Stimulated activated naive B cell treated with anti-CD40 and anti-IgM and Interleukin-4, amounts not matched to agents 10 μg/mL and 1 μg/mL and 100 μg/mL, for 72 hours (primary cell): Measurements from ENCODE around the gene BCKDHA.
A peak's percentile ranks its signal among the peaks of the same experiment; 100 is the strongest.

Experiments used
- ATAC-seq, 2 donors: fragments of 150-1000 bp; cut with Tn5 transposase; replicated peaks; 2 replicates each; pipeline ENCODE4 v1.10.0; 2021; ENCODE audit warnings: moderate library complexity in 1 of 2
- DNase-seq: peaks from one replicate; pipeline ENCODE4 v3.0.0; 2021
- H3K27ac Mint-ChIP-seq: one replicate; pipeline ENCODE4 v1.8.0; 2022; ENCODE audit warnings: mild to moderate bottlenecking, mixed read lengths
- H3K27me3 Mint-ChIP-seq, 2 donors: one replicate each; pipeline ENCODE4 v1.8.0; 2022; ENCODE audit warnings: mixed read lengths in 2 of 2
- H3K36me3 Mint-ChIP-seq, 2 donors: one replicate each; pipeline ENCODE4 v1.8.0; 2022; ENCODE audit warnings: mixed read lengths in 2 of 2, mild to moderate bottlenecking in 1 of 2
- H3K4me1 Mint-ChIP-seq, 2 donors: one replicate each; pipeline ENCODE4 v1.8.0; 2022; ENCODE audit warnings: mixed read lengths in 2 of 2, mild to moderate bottlenecking in 1 of 2
- H3K4me3 Mint-ChIP-seq, 2 donors: one replicate each; pipeline ENCODE4 v1.8.0; 2022; ENCODE audit warnings: mild to moderate bottlenecking in 2 of 2, mixed read lengths in 2 of 2, moderate library complexity in 1 of 2
- H3K9me3 Mint-ChIP-seq, 2 donors: one replicate each; pipeline ENCODE4 v1.8.0; 2022; ENCODE audit warnings: mixed read lengths in 2 of 2, mild to moderate bottlenecking in 1 of 2

BCKDHA gene

DNA sequence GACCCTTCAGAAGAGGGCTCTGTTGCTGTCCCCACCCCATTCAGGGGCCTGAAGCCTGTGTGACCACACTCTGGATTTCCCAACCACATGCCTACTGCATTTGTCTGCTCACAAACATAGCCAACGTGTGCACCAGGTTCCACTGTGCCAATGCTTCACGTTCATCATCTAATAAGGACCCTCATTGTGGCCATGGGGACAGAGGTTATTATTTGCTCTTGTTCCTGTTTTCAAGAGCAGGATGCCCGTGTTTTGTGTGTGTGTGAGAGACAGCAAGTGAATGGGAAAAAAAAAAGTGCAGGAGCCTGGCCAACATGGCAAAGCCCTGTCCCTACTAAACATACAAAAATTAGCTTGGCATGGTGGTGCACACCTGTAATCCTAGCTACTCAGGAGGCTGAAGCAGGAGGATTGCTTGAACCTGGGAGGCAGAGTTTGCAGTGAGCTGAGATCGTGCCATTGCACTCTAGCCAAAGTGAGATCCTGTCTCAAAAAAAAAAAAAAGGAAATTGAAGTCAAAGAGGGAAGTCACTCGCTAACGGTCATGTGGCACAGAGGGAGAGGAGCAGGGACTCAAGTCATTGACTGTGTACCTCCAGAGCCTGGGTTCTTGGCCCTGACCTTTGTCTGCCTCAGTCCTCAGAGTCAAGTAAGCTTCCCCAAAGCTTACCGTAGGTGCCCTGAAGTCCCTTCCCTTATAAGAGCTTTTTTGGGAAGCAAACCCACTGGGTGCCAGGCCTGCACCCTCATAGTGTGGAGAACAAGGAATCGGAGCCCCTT is 22.7 kb downstream of the BCKDHA start:
- ATAC-seq (no peak), DNase-seq (no peak)
- H3K36me3 Mint-ChIP-seq: peaks cover 37 to 47% of the 10 kb centered on the region in 2 donors
- no peak overlapping the region for H3K4me3 Mint-ChIP-seq
- H3K9me3 Mint-ChIP-seq: no peaks in the 10 kb centered on the region
- peak overlapping the region; percentile 4 for H3K27ac Mint-ChIP-seq
- H3K4me1 Mint-ChIP-seq: peaks cover 0 to 3% of the 10 kb centered on the region in 2 donors
- H3K27me3 Mint-ChIP-seq: no peaks in the 10 kb centered on the region

DNA sequence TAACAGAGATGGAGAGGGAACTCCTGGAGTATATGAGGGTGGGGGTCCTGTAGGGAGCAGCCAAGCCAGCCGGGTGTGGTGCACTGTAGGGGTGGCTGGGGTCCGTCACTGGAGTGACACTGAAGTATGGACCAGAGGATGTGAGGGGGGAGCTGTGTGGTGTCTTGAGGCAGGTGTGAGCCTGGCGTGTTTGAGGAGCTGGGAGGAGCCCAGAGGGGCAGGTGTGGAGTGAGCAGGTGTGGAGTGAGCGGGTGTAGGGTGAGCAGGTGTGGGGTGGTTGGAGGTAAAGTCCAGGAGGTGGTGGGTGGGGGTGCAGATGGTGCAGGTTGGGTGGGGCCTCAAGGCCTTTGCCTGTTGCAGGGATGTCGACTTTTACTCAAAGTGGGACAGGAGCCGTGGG is 23.7 kb downstream of the BCKDHA start:
- Mint-ChIP-seq H3K27me3 (no peaks in the 10 kb centered on the region), H3K4me1 (peaks cover 2 to 3% of the 10 kb centered on the region in 2 donors), H3K27ac (no peak overlapping the region), H3K9me3 (no peaks in the 10 kb centered on the region), H3K36me3 (peaks cover 42 to 49% of the 10 kb centered on the region in 2 donors), H3K4me3 (no peak overlapping the region)
- ATAC-seq: no peak
- DNase-seq: no peak

DNA sequence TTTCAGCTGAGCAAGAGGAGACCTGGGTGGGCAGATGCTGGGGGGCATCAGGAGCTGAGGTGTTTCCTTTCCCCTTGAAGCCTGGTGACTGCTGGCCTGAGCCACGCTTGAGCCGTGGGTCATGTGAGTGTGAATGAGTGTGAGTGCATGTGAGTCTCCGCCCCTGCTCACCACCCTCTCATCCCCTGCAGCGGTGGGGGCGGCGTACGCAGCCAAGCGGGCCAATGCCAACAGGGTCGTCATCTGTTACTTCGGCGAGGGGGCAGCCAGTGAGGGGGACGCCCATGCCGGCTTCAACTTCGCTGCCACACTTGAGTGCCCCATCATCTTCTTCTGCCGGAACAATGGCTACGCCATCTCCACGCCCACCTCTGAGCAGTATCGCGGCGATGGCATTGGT is 24.4 kb downstream of the BCKDHA start:
- Mint-ChIP-seq H3K27me3 (no peaks in the 10 kb centered on the region), H3K27ac (no peak overlapping the region), H3K36me3 (peaks cover 46 to 50% of the 10 kb centered on the region in 2 donors), H3K4me1 (peaks cover 5 to 9% of the 10 kb centered on the region in 2 donors), H3K9me3 (no peaks in the 10 kb centered on the region), H3K4me3 (no peak overlapping the region)
- ATAC-seq (no peak), DNase-seq (no peak)

DNA sequence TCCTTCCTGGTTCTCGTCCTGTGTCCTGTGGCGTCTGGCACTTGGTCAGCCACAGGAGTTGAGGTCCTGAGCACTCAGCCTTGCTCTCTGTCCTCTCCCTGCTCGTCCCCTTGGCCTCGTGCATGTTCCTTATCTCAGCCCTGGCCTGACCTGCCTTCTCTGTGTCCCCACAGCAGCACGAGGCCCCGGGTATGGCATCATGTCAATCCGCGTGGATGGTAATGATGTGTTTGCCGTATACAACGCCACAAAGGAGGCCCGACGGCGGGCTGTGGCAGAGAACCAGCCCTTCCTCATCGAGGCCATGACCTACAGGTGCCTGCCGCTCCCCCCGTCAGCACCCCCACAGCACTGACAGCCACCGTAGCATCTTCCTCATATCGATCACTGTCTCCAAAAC is 24.8 kb downstream of the BCKDHA start:
- no peak overlapping the region for H3K4me3 Mint-ChIP-seq
- no peak overlapping the region for H3K27ac Mint-ChIP-seq
- peaks cover 7 to 14% of the 10 kb centered on the region in 2 donors for H3K4me1 Mint-ChIP-seq
- no peaks in the 10 kb centered on the region for H3K9me3 Mint-ChIP-seq
- DNase-seq (no peak), ATAC-seq (no peak)
- H3K27me3 Mint-ChIP-seq: no peaks in the 10 kb centered on the region
- H3K36me3 Mint-ChIP-seq: peaks cover 47 to 52% of the 10 kb centered on the region in 2 donors

DNA sequence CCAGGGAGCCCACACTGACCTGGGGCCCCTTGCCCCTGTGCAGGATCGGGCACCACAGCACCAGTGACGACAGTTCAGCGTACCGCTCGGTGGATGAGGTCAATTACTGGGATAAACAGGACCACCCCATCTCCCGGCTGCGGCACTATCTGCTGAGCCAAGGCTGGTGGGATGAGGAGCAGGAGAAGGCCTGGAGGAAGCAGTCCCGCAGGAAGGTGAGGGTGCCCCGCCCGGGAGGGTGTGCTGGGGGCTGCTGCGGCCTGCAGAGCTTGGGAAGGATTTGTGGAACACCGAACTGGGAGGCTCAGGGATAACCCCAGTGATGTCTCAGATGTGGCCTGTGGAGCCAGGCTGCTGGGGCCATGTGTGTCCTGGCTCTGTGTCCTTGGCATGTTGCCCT is 25.3 kb downstream of the BCKDHA start:
- H3K9me3 Mint-ChIP-seq: no peaks in the 10 kb centered on the region
- H3K27ac Mint-ChIP-seq: no peak overlapping the region
- H3K36me3 Mint-ChIP-seq: peaks cover 47 to 50% of the 10 kb centered on the region in 2 donors
- no peak overlapping the region for H3K4me3 Mint-ChIP-seq
- H3K4me1 Mint-ChIP-seq: peaks cover 11 to 19% of the 10 kb centered on the region in 2 donors
- DNase-seq: no peak
- no peaks in the 10 kb centered on the region for H3K27me3 Mint-ChIP-seq
- ATAC-seq: no peak

DNA sequence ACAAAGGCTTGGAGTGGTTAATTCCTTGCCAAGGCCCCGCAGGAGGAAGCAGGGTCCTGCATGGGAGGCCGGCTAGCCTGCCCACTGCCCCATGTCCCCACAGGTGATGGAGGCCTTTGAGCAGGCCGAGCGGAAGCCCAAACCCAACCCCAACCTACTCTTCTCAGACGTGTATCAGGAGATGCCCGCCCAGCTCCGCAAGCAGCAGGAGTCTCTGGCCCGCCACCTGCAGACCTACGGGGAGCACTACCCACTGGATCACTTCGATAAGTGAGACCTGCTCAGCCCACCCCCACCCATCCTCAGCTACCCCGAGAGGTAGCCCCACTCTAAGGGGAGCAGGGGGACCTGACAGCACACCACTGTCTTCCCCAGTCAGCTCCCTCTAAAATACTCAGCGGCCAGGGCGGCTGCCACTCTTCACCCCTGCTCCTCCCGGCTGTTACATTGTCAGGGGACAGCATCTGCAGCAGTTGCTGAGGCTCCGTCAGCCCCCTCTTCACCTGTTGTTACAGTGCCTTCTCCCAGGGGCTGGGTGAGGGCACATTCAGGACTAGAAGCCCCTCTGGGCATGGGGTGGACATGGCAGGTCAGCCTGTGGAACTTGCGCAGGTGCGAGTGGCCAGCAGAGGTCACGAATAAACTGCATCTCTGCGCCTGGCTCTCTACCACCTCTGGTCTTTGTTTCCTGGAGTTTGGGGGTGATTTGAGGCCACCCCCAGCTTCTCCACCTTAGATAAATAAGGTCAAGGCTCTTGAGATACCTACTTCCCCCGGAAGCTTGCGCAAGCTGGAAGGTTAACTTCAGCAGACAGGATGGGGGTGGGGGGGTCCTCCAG is 26.9 kb downstream of the BCKDHA start:
- Mint-ChIP-seq H3K9me3 (no peaks in the 10 kb centered on the region), H3K4me1 (peaks cover 12 to 26% of the 10 kb centered on the region in 2 donors), H3K4me3 (no peak overlapping the region), H3K27ac (no peak overlapping the region), H3K27me3 (no peaks in the 10 kb centered on the region), H3K36me3 (peaks cover 48 to 51% of the 10 kb centered on the region in 2 donors)
- ATAC-seq (no peak), DNase-seq (no peak)

DNA sequence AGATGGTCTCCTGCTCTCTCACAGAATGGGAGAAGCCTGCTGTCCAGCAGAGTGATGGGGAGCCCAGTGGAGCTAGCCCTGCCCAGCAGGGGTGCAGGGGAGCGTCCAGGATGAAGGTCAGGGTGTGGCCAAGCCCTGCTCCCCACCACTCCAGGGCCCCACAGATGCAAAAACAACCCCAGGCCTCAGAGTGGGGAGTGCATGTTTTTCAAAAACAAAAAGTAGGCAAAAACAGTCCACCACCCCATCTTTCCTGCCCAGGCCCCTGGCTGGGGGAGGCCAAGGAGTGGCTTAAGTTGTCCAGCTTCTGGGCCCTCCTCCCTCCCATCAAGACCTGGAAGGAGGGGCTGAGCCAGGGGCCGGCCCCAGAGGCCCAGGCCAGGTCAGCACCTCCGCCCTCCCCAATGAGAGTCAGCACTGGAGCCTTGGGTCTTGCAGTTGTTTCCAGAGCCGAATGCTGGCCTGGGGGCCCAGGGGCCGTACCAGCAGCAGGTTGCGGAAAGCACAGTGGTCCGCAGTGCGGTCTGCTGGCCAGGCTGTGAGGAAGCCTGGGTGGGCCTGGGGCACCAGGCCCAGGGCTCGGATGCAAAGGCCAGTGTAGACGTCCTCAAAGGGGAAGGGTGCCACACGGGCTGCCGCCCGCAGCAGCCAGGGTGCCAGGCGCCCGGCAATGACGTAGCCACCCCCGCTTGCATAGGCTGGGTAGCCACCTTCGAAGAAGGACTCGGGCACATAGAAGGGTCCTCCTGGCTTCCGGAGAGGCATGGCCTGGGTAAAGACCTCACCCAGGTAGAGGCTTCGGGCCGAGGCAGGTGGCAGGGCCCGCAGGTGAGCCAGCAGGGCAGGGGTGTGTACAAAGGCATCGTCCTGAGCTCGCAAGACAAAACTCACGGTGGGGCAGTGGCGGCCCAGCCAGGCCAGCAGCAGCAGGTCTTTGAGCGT is 27.8 kb downstream of the BCKDHA start:
- Mint-ChIP-seq H3K27me3 (no peaks in the 10 kb centered on the region), H3K36me3 (peaks cover 40 to 46% of the 10 kb centered on the region in 2 donors), H3K4me3 (no peak overlapping the region), H3K9me3 (no peaks in the 10 kb centered on the region), H3K27ac (no peak overlapping the region), H3K4me1 (peaks cover 12 to 26% of the 10 kb centered on the region in 2 donors)
- DNase-seq (no peak), ATAC-seq (no peak)

DNA sequence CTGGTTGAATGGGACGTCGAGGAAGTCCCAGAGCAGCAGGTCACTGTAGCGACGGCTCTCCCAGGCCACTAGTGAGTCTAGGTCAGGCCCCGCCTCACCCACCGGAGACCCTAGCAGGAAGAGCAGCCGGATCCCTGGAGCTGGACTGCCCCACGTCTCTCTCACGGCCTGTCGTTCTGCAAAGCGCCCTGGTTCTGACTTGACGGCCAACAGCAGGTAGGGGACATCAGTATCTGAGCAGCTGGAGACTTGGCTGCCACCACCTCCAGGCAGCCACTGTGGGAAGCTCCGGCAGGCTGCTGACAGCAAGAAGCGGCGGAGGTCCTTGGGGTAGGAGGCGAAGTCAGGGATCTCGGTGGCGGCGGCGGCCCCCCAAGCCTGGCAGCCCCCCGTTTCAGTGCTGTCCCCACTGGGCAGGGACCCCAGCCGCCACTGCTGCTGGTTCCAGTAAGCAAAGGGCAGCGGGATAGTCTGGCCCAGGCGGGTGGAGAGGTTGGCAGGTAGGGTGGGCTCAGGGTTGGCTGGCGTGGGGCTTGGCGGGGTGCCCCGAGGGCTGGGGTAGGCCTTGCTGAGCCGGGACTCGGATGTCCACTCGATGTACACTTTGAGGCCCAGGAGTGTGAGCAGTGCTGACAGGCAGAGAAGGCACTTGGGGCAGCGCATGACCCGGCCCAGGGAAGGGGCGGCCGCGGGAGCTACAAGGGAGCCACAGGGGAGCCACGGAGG is 28.7 kb downstream of the BCKDHA start:
- DNase-seq: no peak
- H3K4me1 Mint-ChIP-seq: peaks cover 12 to 26% of the 10 kb centered on the region in 2 donors
- no peaks in the 10 kb centered on the region for H3K9me3 Mint-ChIP-seq
- H3K36me3 Mint-ChIP-seq: peaks cover 36 to 44% of the 10 kb centered on the region in 2 donors
- no peaks in the 10 kb centered on the region for H3K27me3 Mint-ChIP-seq
- no peak overlapping the region for H3K4me3 Mint-ChIP-seq
- no peak overlapping the region for H3K27ac Mint-ChIP-seq
- ATAC-seq: no peak

DNA sequence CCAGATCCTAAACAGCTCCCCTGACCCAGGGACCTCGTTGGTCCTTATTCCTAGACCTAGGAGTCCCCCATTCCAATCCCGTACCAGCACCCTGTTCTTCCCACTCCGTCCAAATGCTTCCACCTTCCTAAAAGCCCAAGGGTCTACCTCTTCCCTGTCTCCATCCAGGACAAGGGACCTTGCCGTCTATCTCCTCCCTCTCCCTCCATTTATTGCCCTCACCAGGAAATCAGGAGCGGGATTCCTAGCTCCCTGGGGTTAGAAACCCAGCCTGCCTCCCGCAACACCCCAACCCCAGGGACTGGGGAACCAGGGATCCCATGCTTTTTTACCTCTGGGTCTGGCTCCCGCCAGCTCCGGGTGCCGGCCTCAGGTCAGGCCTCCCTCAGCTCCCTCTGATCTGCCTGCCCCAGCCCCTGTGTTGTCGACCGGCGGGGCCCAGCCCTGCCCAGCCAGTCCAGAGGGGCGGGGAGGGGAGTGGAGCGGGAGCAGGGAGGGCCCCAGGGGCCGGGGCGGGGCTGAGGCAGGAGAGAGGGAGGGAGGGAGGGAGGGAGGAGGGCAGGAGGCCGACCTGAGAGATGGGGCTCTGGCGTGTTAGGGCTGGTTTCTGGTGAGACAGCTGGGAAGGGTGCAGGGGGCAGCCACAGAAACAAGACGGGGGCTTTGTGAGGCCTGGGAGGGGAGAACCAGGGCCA is 29.5 kb downstream of the BCKDHA start, which contains the start of gene B3GNT8:
Gene B3GNT8 (minus strand): TSS at position 423 of the 695 bp plus-strand sequence. CDS start 596 bp downstream, outside the sequence.
- DNase-seq: peak; percentile 13
- Mint-ChIP-seq H3K4me3 (peak within 1 kb of the TSS; percentile 51 to 71), H3K27me3 (no peaks in the 10 kb centered on the region), H3K4me1 (peaks cover 9 to 26% of the 10 kb centered on the region in 2 donors), H3K9me3 (no peaks in the 10 kb centered on the region), H3K27ac (peak within 1 kb of the TSS; percentile 7), H3K36me3 (peaks cover 34 to 44% of the 10 kb centered on the region in 2 donors)
- ATAC-seq: peak; percentile 64 to 66

DNA sequence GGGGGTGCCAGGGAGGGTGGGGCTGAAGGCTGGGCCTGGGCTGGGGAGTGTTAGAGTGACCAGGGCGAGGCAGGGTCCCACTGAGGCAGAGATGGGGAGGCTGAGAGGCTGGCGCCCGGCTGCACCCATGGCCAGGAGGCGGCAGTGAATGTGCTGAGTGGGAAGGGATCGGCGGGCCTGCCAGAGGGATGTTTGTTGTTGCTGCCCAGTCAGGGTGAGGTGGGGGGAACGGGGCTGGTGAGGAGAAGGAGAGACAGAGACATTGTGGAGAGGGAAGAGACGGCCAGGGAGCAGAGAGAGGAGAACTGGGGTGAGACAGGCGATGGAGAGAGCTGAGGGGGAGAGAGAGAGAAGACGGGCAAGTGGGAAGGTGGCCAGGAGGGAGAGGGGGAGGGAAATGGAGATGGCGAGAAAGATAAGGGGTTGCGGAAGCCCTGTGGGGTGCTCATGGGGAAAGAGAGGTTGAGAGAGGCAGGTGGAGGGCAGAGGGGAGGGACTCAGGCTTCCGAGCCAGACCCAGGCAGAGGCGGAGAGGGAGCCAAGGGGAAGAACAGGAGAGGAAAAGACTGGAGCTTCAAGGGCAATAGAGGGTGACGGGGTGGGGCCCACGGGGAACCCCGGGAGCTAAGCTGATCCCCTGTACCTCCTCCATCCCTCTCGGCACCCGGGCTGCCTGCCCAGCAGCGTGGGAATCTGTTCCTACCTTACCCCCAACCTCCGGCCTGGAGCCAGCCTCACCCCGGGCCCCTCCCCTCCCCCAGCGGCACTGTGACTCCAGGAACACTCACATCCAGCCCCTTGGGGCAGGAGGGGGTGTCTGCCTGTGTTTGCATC is 30.2 kb downstream of the BCKDHA start:
- Mint-ChIP-seq H3K27me3 (no peaks in the 10 kb centered on the region), H3K4me1 (peaks cover 9 to 26% of the 10 kb centered on the region in 2 donors), H3K4me3 (peak overlapping the region; percentile 51 to 71), H3K9me3 (no peaks in the 10 kb centered on the region), H3K27ac (peak overlapping the region; percentile 7), H3K36me3 (peaks cover 30 to 42% of the 10 kb centered on the region in 2 donors)
- ATAC-seq: peak; percentile 35 to 44
- no peak for DNase-seq

DNA sequence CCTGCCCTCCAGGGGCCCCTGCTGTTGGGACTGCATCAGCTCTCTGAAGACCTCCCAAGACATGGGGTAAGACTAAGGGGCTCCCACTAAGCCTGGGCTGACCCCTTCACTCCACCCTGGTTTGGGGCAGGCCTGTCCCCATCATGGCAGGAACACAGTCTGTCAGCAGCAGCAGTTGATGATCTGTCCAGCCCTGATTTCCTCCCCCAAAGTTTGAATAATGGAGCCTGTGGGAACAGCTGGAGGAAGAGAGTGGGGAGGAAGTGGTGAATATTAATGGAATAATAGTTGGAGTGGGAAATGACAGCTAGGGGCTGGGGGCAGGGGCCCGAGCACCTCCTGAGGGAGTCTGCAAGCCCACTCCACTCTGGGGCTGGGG is 30.9 kb downstream of the BCKDHA start:
- peaks cover 28 to 42% of the 10 kb centered on the region in 2 donors for H3K36me3 Mint-ChIP-seq
- no peak overlapping the region for H3K4me3 Mint-ChIP-seq
- H3K4me1 Mint-ChIP-seq: peaks cover 9 to 26% of the 10 kb centered on the region in 2 donors
- ATAC-seq (no peak), DNase-seq (no peak)
- no peaks in the 10 kb centered on the region for H3K27me3 Mint-ChIP-seq
- H3K9me3 Mint-ChIP-seq: no peaks in the 10 kb centered on the region
- no peak overlapping the region for H3K27ac Mint-ChIP-seq

DNA sequence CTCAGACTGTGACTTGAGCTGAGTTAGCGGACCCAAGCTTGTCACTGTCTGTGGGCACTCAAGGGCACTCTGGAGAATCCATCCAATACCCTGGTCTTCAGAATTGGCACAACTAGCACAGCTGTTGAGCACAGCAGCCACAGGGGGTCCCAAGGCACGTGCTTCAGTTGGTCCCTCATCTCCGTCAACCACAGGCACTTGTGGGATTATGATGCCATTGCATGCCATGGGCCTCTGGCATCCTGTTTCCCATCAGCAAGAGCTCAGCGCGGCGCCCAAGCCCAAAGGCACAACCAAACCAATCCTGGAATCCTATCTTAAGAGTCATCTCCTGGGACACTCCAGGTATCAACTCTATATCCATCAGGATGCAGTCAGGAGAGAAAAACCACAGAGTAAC is 33.3 kb downstream of the BCKDHA start:
- ATAC-seq (no peak), DNase-seq (no peak)
- Mint-ChIP-seq H3K9me3 (no peaks in the 10 kb centered on the region), H3K4me3 (no peak overlapping the region), H3K27me3 (no peaks in the 10 kb centered on the region), H3K27ac (no peak overlapping the region), H3K4me1 (peaks cover 9 to 26% of the 10 kb centered on the region in 2 donors), H3K36me3 (peaks cover 23 to 39% of the 10 kb centered on the region in 2 donors)
